Stimulated activated naive CD8-positive, alpha-beta T cell treated with anti-CD3 and anti-CD28 coated beads, Interleukin-15, Interleukin-2, amounts not matched to agents 100 U/mL and 50 U/mL, for 24 hours (primary cell): ENCODE results near the gene ESF1.

Experiments
- ATAC-seq: fragments of 150-1000 bp; cut with Tn5 transposase; one replicate; pipeline ENCODE4 v1.10.0; 2021
- DNase-seq: peaks from one replicate; pipeline ENCODE4 v3.0.0; 2021

Gene ESF1

GRCh38 chr20:13736436-13737191 is 48.1 kb downstream of the ESF1 start:
- ATAC-seq (no peak), DNase-seq (no peak)

GRCh38 chr20:13735826-13736225 is 48.9 kb downstream of the ESF1 start:
- ATAC-seq (no peak), DNase-seq (no peak)

- ATAC-seq (no peak), DNase-seq (no peak)
These were observed 61.7 kb downstream of the ESF1 start for GRCh38 chr20:13723011-13723410.

GRCh38 chr20:13718171-13718570 is 66.5 kb downstream of the ESF1 start:
- ATAC-seq: no peak
- no peak for DNase-seq

GRCh38 chr20:13717631-13718044 is 67.1 kb downstream of the ESF1 start:
- ATAC-seq (no peak), DNase-seq (no peak)

GRCh38 chr20:13715171-13715570 is 69.5 kb downstream of the ESF1 start:
- no peak for DNase-seq
- ATAC-seq: no peak

- ATAC-seq: no peak
- no peak for DNase-seq
These were observed 76.5 kb downstream of the ESF1 start for GRCh38 chr20:13708234-13708633.

- ATAC-seq (no peak), DNase-seq (no peak)
These were observed 81.5 kb downstream of the ESF1 start for GRCh38 chr20:13703265-13703664.

GRCh38 chr20:13701486-13701885 is 83.2 kb downstream of the ESF1 start:
- DNase-seq (no peak), ATAC-seq (no peak)

GRCh38 chr20:13700761-13701160 is 84.0 kb downstream of the ESF1 start:
- no peak for DNase-seq
- no peak for ATAC-seq

- ATAC-seq (no peak), DNase-seq (no peak)
These were observed 90.1 kb downstream of the ESF1 start for GRCh38 chr20:13694420-13695150.

GRCh38 chr20:13692802-13693736 is 91.7 kb downstream of the ESF1 start:
- DNase-seq (no peak), ATAC-seq (no peak)

- DNase-seq (no peak), ATAC-seq (no peak)
These were observed 93.8 kb downstream of the ESF1 start for GRCh38 chr20:13690943-13691342.

- ATAC-seq (no peak), DNase-seq (no peak)
These were observed 96.9 kb downstream of the ESF1 start for GRCh38 chr20:13687815-13688214.

GRCh38 chr20:13685623-13686022 is 99.1 kb downstream of the ESF1 start:
- DNase-seq (no peak), ATAC-seq (no peak)

GRCh38 chr20:13684566-13685222 is 100.0 kb downstream of the ESF1 start:
- ATAC-seq: no peak
- DNase-seq: no peak

GRCh38 chr20:13683833-13684232 is 100.9 kb downstream of the ESF1 start:
- DNase-seq (no peak), ATAC-seq (no peak)

- DNase-seq: no peak
- ATAC-seq: no peak
These were observed 103.2 kb downstream of the ESF1 start for GRCh38 chr20:13681248-13682125.

GRCh38 chr20:13678944-13679343 is 105.8 kb downstream of the ESF1 start:
- ATAC-seq (no peak), DNase-seq (no peak)

GRCh38 chr20:13677241-13677640 is 107.5 kb downstream of the ESF1 start:
- ATAC-seq (no peak), DNase-seq (no peak)

GRCh38 chr20:13676682-13677081 is 108.0 kb downstream of the ESF1 start:
- DNase-seq (no peak), ATAC-seq (no peak)
